ENCODE results near the gene RAD51B. TPM values are rescaled to one million over a fixed set of nuclear protein-coding genes. Genes with fewer than 3 reads are reported as not detected.

RAD51B gene
- polyA plus RNA-seq, 3 donors = 3.6 to 11.6 (median 9.4) TPM

DNA sequence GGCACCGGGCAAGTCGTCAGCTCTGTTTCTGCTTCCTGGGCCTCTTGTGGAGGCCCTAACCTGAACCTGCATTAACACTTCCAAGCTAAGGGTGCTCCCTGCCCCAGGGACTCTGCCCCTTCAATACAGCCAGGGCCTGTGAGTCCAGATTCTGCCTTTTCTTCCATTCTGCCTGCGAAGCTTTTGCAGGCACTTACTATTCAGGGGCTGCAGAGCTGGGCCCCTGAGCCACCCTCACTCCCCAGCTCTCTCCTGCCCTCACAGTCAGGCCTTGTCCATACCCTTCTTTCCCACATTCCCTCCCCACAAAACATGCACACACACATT is 872.2 kb downstream of the RAD51B start:
- Histone ChIP-seq H3K4me2 (replicated peaks; ENCODE audit: extremely low read depth, low read length, poor library complexity, severe bottlenecking) (no peak overlapping the region), H2AFZ (ENCODE audit: insufficient read depth, low read depth, low read length, poor library complexity, severe bottlenecking) (no peak overlapping the region), H3K4me1 (ENCODE audit: control insufficient read depth in 1 of 2, insufficient read depth in 2 of 2, low read length in 2 of 2) (peaks cover 55 to 67% of the 10 kb centered on the region in 2 donors), H3K36me3 (replicated peaks in 1 of 2; ENCODE audit: control insufficient read depth in 1 of 2, insufficient read depth in 2 of 2, low read length in 2 of 2) (no peaks in the 10 kb centered on the region), H3K9ac (ENCODE audit: insufficient read depth, low read length, poor library complexity, severe bottlenecking) (no peak overlapping the region), H3K79me2 (ENCODE audit: insufficient read depth, low read length) (no peaks in the 10 kb centered on the region), H4K20me1 (ENCODE audit: insufficient read depth, low read length) (no peaks in the 10 kb centered on the region), H3K4me3 (replicated peaks in 1 of 3; ENCODE audit: low read depth in 2 of 3, low read length in 3 of 3) (no peak overlapping the region), H3K27ac (ENCODE audit: low read depth in 1 of 2, low read length in 2 of 2) (no peak overlapping the region), H3K9me3 (replicated peaks in 1 of 2; ENCODE audit: control insufficient read depth in 1 of 2, insufficient read depth in 1 of 2, low read length in 2 of 2) (no peaks in the 10 kb centered on the region), H3K27me3 (ENCODE audit: control insufficient read depth in 2 of 2, insufficient read depth in 2 of 2, low read length in 2 of 2) (no peaks in the 10 kb centered on the region)
- peak overlapping the region in 1 of 7 donors; percentile 28 for H3K27ac Mint-ChIP-seq
- H3K9me3 Mint-ChIP-seq = peaks cover 0 to 5% (median 0%) of the 10 kb centered on the region in 7 donors
- H3K36me3 Mint-ChIP-seq = peaks cover 15 to 23% of the 10 kb centered on the region in 2 donors
- H3K27me3 Mint-ChIP-seq (ENCODE audit: low read depth in 3 of 3) = peaks cover 12 to 16% (median 14%) of the 10 kb centered on the region in 3 donors
- WGBS (ENCODE audit: insufficient coverage) = 100% methylated on average over 1 of the region's 3 CpGs
- peak overlapping the region in 1 of 2 donors; percentile 15 for H3K4me3 Mint-ChIP-seq
- no peak for DNase-seq
- intact Hi-C loops (cut with micrococcal nuclease) = no loop called here
- TF ChIP-seq, protein P1, sequence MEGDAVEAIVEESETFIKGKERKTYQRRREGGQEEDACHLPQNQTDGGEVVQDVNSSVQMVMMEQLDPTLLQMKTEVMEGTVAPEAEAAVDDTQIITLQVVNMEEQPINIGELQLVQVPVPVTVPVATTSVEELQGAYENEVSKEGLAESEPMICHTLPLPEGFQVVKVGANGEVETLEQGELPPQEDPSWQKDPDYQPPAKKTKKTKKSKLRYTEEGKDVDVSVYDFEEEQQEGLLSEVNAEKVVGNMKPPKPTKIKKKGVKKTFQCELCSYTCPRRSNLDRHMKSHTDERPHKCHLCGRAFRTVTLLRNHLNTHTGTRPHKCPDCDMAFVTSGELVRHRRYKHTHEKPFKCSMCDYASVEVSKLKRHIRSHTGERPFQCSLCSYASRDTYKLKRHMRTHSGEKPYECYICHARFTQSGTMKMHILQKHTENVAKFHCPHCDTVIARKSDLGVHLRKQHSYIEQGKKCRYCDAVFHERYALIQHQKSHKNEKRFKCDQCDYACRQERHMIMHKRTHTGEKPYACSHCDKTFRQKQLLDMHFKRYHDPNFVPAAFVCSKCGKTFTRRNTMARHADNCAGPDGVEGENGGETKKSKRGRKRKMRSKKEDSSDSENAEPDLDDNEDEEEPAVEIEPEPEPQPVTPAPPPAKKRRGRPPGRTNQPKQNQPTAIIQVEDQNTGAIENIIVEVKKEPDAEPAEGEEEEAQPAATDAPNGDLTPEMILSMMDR (IDR thresholded peaks at IDR 0.05) = no peak
- peaks cover 63% of the 10 kb centered on the region for H3K4me1 Mint-ChIP-seq

DNA sequence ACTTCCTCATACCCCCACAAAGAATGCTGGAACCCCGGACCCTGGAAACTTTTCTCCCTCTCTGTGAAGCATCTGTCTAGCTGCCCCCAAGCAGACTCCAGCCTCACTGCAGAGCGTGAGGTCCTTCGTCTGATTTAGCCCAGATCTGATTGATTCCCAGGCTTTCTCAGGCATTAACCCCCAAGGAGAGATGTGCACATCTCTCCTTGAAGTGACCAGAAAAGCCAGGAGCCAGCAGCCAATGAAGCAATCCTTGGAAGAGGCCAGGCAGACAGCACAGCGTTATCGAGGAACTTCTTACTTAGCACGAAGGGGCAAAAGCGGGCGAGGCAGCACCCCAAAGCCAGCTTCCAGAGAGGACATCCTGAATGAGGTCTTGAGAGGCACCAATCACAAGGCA is 872.6 kb downstream of the RAD51B start:
- no peaks in the 10 kb centered on the region for H3K27me3 ChIP-seq (ENCODE audit: control insufficient read depth in 2 of 2, insufficient read depth in 2 of 2, low read length in 2 of 2)
- H3K27ac Mint-ChIP-seq = peak overlapping the region in 3 of 7 donors; percentile 70 to 86 (median 84)
- no peak overlapping the region for H2AFZ ChIP-seq (ENCODE audit: insufficient read depth, low read depth, low read length, poor library complexity, severe bottlenecking)
- H3K36me3 ChIP-seq (replicated peaks in 1 of 2; ENCODE audit: control insufficient read depth in 1 of 2, insufficient read depth in 2 of 2, low read length in 2 of 2) = no peaks in the 10 kb centered on the region
- WGBS (ENCODE audit: insufficient coverage) = 88% methylated on average over 5 of the region's 8 CpGs
- intact Hi-C loops (cut with micrococcal nuclease) = no loop called here
- no peaks in the 10 kb centered on the region for H3K79me2 ChIP-seq (ENCODE audit: insufficient read depth, low read length)
- peaks cover 55 to 65% of the 10 kb centered on the region in 2 donors for H3K4me1 ChIP-seq (ENCODE audit: control insufficient read depth in 1 of 2, insufficient read depth in 2 of 2, low read length in 2 of 2)
- peaks cover 12 to 18% (median 14%) of the 10 kb centered on the region in 3 donors for H3K27me3 Mint-ChIP-seq (ENCODE audit: low read depth in 3 of 3)
- peaks cover 0 to 5% (median 0%) of the 10 kb centered on the region in 7 donors for H3K9me3 Mint-ChIP-seq
- H3K4me3 Mint-ChIP-seq = peak overlapping the region; percentile 24 to 67
- peaks cover 63% of the 10 kb centered on the region for H3K4me1 Mint-ChIP-seq
- peaks cover 15 to 22% of the 10 kb centered on the region in 2 donors for H3K36me3 Mint-ChIP-seq
- no peak overlapping the region for H3K9ac ChIP-seq (ENCODE audit: insufficient read depth, low read length, poor library complexity, severe bottlenecking)
- H3K9me3 ChIP-seq (replicated peaks in 1 of 2; ENCODE audit: control insufficient read depth in 1 of 2, insufficient read depth in 1 of 2, low read length in 2 of 2) = no peaks in the 10 kb centered on the region
- H4K20me1 ChIP-seq (ENCODE audit: insufficient read depth, low read length) = no peaks in the 10 kb centered on the region
- no peak overlapping the region for H3K27ac ChIP-seq (ENCODE audit: low read depth in 1 of 2, low read length in 2 of 2)
- no peak for DNase-seq
- no peak overlapping the region for H3K4me3 ChIP-seq (replicated peaks in 1 of 3; ENCODE audit: low read depth in 2 of 3, low read length in 3 of 3)
- no peak overlapping the region for H3K4me2 ChIP-seq (replicated peaks; ENCODE audit: extremely low read depth, low read length, poor library complexity, severe bottlenecking)
- TF ChIP-seq, protein P1 (IDR thresholded peaks at IDR 0.05) = no peak
